Fibroblast of the conjunctiva (primary cell): ENCODE results near the gene SPIN2A.
"Not testable (repeated sequence)": the region's sequence is repeated elsewhere in the genome, so short reads cannot be mapped to it uniquely, and the experiment has no call there.

Source experiments
- DNase-seq: peaks from one replicate; pipeline ENCODE4 v3.0.0-alpha.2; 2010; ENCODE audit warnings: low read depth

The SPIN2A gene

GRCh38 chrX:57137073-57137472 lies at the start of gene SPIN2A:
TSS of gene SPIN2A (minus strand) at chrX:57137397. CDS start at chrX:57136597, 800 bp downstream.
- peak; percentile 2 for DNase-seq

GRCh38 chrX:57178605-57179004 lies 41.4 kb upstream of the SPIN2A start:
- DNase-seq: no peak

- no peak for DNase-seq
Observed at GRCh38 chrX:57177070-57177469, 39.9 kb upstream of the SPIN2A start.

GRCh38 chrX:57172544-57172943 lies 35.3 kb upstream of the SPIN2A start:
- DNase-seq: no peak

- no peak for DNase-seq
Observed at GRCh38 chrX:57156397-57157049, 19.3 kb upstream of the SPIN2A start.

GRCh38 chrX:57155171-57155570 lies 18.0 kb upstream of the SPIN2A start:
- DNase-seq: no peak

- DNase-seq: not testable (repeated sequence)
Observed at GRCh38 chrX:57152222-57152621, 15.0 kb upstream of the SPIN2A start.

- no peak for DNase-seq
Observed at GRCh38 chrX:57138674-57139073, 1.5 kb upstream of the SPIN2A start.

GRCh38 chrX:57137501-57137900 lies 304 bp upstream of the SPIN2A start:
- DNase-seq: peak; percentile 3

GRCh38 chrX:57136589-57136988 lies 608 bp downstream of the SPIN2A start:
- DNase-seq: not testable (repeated sequence)

GRCh38 chrX:57135287-57135686 lies 1.9 kb downstream of the SPIN2A start:
- DNase-seq: no peak

- DNase-seq: no peak
Observed at GRCh38 chrX:57134702-57135101, 2.5 kb downstream of the SPIN2A start.

- no peak for DNase-seq
Observed at GRCh38 chrX:57133706-57134105, 3.5 kb downstream of the SPIN2A start.

GRCh38 chrX:57133284-57133683 lies 3.9 kb downstream of the SPIN2A start:
- DNase-seq: not testable (repeated sequence)

- DNase-seq: no peak
Observed at GRCh38 chrX:57132046-57132445, 5.2 kb downstream of the SPIN2A start.

GRCh38 chrX:57121816-57122215 lies 15.4 kb downstream of the SPIN2A start:
- no peak for DNase-seq

GRCh38 chrX:57121162-57121755 lies 15.9 kb downstream of the SPIN2A start, which contains the start of gene SPIN2B:
TSS of gene SPIN2B (minus strand) at chrX:57121548.
- DNase-seq: peak; percentile 51

- DNase-seq: not testable (repeated sequence)
Observed at GRCh38 chrX:57120619-57121161, 16.5 kb downstream of the SPIN2A start.

- DNase-seq: no peak
Observed at GRCh38 chrX:57119416-57119815, 17.8 kb downstream of the SPIN2A start.

- not testable (repeated sequence) for DNase-seq
Observed at GRCh38 chrX:57117566-57117965, 19.6 kb downstream of the SPIN2A start.

- DNase-seq: no peak
Observed at GRCh38 chrX:57104921-57105398, 32.2 kb downstream of the SPIN2A start.

GRCh38 chrX:57104406-57104805 lies 32.8 kb downstream of the SPIN2A start:
- DNase-seq: no peak

GRCh38 chrX:57103489-57103888 lies 33.7 kb downstream of the SPIN2A start:
- DNase-seq: no peak
